PC-3 (cell line): ENCODE measurements around the gene SEC62.

Experiments
- EZH2 ChIP-seq: fragments of 300-600 bp; sonication (generic); IDR thresholded peaks from one replicate; pipeline ENCODE4 v1.6.1; 2017; ENCODE audit warnings: antibody characterized with exemption, mild to moderate bottlenecking, low read length; ENCODE audit not compliant: unreplicated experiment
- EZH2phosphoT487 ChIP-seq: fragments of 300-600 bp; sonication (generic); IDR thresholded peaks from 2 replicates; pipeline ENCODE4 v1.6.1; 2018; ENCODE audit warnings: mild to moderate bottlenecking, antibody characterized with exemption, low read length, borderline replicate concordance
- TF ChIP-seq, protein P1 (sequence below): fragments of 300-600 bp; sonication (generic); conservative IDR thresholded peaks from 2 replicates; pipeline ENCODE4 v1.5.1; 2017; ENCODE audit warnings: antibody characterized with exemption, low read depth, mild to moderate bottlenecking, low read length

DNA sequence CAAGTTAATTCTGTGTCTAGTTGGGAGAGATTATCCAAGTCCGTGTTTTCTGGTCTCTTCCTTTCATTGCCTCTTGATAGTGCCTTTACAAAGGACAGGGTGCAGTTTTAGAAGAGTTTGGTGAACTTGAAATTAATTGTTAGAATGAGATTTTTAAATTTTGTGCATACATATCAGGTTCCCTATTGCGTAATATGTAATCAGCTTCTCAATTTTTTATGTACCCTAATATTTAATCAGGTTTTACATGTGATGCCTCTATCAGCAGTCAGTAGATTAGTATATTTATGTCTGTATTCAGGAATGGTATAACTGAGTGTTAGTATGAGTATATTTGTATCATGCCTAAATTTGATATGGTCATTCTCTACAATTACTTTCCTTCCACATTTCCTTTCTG is 4.9 kb downstream of the SEC62 start:
- TF ChIP-seq, protein P1, sequence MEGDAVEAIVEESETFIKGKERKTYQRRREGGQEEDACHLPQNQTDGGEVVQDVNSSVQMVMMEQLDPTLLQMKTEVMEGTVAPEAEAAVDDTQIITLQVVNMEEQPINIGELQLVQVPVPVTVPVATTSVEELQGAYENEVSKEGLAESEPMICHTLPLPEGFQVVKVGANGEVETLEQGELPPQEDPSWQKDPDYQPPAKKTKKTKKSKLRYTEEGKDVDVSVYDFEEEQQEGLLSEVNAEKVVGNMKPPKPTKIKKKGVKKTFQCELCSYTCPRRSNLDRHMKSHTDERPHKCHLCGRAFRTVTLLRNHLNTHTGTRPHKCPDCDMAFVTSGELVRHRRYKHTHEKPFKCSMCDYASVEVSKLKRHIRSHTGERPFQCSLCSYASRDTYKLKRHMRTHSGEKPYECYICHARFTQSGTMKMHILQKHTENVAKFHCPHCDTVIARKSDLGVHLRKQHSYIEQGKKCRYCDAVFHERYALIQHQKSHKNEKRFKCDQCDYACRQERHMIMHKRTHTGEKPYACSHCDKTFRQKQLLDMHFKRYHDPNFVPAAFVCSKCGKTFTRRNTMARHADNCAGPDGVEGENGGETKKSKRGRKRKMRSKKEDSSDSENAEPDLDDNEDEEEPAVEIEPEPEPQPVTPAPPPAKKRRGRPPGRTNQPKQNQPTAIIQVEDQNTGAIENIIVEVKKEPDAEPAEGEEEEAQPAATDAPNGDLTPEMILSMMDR: no peak
- TF ChIP-seq EZH2: no peak
- TF ChIP-seq EZH2phosphoT487: no peak
